Measurements from ENCODE around the gene SLF2.

Gene SLF2

DNA sequence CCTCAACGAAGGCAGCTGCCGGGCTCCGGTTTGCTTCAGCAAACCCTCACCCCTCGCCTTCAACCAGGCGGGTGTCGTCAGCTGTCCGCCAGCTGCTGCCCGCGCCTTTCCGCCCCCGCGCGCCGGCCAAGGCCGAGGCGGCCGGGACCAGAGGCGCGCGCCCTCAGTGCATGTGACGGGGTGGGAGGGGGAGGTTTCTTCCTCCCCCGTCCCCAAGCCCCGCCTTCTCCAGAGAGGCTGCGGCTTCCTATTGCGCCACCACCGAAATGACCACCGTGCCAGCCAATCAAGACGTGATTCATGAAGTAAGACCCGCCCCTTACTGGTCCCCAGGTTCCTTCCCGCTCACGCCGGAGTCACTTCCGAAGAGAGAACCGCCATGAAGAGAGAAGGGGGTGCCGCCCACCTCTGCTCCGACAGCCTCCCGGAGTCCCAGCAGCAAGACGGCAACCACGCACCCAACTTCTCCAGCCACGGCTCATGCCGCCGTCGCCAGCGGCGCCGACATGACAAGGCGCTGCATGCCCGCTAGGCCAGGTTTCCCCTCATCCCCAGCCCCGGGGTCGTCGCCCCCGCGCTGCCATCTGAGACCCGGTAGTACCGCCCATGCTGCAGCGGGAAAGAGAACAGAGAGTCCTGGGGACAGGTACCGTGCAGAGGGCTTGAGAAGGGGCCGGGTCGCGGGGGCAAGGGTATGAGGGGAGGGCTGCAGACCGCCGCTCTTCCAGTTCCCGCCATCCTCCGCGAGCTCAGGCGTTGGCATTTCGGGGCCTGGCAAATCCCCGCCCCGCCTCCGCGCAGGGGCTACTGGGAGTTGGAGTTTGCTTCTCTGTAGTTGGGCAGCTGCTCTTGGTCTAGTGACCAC is at the start of gene SLF2:
SLF2 (plus strand) TSS at position 359 of the 865 bp plus-strand sequence; CDS start at position 507, 148 bp downstream.
- peak; percentile 95 for DNase-seq (ENCODE audit: low spot score)

GRCh38 chr10:100863433-100863832 is 49.3 kb upstream of the SLF2 start:
- no peak for DNase-seq (ENCODE audit: low spot score)

DNA sequence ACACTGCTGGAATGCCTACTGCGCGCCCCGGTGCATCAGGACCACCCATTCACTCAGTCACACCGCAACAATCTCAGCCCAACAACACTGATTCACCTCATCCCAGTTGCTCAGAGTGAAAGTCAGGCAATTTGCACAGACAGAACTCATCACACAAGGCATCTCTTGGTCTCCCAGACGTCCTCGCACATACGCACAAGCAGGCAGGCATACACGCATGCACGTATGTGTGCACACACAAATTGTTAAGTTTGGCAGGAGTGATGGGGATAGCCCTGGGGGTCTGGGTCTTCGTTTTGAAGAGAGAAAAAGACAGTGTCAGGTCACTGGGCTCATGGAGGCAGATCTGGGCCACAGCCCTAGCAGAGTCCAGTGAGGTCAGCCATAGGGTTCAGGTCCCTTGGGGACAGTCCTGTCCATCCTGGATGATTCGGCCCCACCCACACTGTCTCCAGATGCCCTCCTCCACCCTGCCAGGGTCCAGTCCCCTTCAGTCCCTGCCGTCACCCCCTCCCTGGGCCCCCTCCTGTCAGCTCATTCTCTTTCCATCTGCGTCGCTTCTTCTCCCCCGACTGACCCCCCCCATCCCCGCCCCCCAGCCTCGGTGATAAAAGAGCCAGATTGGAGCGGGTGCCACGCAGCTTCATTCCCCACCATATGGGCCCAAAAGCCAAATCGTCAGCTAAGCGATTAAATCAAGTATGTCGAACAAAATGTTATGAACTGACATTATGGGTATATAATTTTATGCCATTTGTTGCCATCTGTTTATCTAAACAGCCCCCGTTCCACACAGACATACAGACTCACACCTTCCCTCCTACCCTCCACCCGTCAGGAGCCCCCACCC is 48.5 kb upstream of the SLF2 start:
- no peak for DNase-seq (ENCODE audit: low spot score)

GRCh38 chr10:100864978-100865377 is 47.8 kb upstream of the SLF2 start:
- no peak for DNase-seq (ENCODE audit: low spot score)

DNA sequence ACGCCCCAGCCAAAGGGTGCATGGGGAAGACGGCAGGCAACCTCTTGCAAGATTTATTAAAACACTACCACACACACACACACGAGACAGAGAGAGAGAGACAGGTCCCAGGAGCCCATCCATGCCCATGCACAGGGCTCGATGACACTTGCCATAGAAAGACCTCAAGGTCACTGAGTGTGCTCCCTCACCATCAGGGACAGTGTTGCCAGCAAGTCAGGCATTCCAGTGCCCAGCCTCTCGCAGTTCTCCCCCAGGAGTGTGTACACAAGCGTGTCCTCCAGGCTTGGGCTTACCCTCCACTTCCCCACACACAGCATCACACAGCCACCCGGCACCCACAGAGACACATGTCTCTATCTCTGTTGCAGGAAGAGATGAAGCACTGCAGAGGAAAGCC is 46.8 kb upstream of the SLF2 start:
- no peak for DNase-seq (ENCODE audit: low spot score)

DNA sequence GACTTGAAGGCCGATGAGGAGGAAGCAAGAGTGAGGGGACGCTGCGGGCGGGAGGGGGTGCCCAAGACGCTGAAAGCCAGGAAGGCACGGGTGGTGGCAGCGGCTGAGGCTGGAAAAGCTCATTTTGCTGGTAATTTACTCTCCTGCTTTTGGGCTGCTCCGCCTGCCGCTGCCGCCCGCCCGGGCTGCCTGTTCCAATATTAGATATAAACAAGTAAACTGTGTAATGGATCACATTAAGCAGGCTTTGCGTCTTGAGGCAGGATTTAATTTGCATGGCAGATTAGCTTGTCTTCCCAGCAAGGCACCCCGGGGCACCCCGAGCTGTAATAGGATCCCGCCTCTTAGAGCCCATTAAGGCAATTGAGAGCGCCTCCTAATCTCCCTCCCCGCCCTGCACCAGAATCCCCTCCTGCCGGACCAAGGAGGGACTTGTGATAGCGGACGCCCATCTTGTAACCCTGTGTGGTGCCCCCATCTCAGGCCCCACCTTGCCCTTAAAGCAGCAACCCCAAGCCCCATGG is 46.1 kb upstream of the SLF2 start:
- no peak for DNase-seq (ENCODE audit: low spot score)

DNA sequence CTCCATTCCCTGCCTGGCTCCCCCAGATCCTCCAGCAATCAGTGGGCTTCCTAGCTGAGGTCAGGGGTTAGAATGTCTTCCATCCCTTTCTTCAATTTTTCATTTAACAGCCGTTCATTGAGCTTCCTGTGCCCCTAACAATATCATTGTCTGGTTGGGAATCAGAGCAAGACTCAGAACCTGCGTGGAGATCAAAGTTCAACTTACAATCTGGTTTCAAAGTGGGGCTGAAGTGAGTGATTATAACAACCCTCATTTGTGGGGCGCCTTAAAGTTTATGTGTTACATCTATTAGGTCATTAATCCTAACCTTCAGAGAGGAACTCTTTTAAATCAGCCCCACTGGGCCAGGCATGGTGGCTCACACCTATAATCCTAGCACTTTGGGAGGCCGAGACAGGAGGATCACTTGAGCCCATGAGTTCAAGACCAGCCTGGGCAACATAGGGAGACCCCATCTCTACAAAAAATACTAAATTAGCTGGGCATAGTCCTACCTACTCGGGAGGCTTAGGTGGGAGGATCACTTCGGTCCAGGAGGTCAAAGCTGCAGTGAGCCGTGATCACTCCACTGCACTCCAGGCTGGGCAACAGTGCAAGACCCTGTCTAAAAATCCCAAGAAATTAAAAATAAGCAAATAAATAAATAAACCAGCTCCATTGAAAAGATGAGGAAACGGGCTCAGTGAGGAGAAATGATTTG is 45.4 kb upstream of the SLF2 start:
- DNase-seq (ENCODE audit: low spot score), result no peak

DNA sequence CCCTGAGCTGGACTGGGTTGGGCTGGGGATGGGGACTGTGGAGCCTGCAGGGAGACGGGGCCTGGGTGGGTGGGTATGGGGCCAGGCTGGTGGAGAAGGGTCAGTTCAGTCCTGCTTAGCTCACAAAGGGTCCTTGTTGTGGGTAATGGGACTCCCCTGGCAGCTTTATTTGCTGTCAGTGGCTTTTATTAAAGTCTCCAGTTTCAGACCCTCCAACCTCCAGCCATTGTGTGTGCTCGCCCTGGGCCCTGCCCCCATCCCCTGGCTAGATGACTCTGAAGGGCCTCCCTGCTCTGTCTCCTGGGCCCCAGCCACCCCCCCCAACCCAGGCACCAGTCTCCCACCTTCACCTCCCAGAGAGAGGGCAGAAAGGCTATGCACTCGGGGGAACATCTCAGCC is 44.4 kb upstream of the SLF2 start:
- DNase-seq (ENCODE audit: low spot score), result no peak

DNA sequence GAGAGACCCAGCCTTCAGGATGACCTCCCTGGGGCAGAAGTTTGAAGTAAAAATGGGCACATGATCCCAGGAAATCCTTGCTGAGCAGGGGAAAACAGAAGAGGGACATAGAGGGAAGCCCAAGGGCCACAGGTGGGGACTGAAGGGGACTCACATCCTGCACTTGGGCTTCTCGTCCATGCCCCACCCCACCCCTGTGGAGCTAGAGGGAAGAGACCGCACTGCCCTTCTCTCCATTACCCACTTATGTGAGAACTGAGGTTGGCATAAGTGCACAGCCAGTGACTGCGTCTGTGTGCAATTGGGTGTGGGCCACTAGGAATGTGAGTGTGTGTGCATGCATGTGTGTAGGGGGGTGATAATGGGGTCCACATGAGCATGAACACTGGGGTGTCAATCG is 43.4 kb upstream of the SLF2 start:
- no peak for DNase-seq (ENCODE audit: low spot score)

DNA sequence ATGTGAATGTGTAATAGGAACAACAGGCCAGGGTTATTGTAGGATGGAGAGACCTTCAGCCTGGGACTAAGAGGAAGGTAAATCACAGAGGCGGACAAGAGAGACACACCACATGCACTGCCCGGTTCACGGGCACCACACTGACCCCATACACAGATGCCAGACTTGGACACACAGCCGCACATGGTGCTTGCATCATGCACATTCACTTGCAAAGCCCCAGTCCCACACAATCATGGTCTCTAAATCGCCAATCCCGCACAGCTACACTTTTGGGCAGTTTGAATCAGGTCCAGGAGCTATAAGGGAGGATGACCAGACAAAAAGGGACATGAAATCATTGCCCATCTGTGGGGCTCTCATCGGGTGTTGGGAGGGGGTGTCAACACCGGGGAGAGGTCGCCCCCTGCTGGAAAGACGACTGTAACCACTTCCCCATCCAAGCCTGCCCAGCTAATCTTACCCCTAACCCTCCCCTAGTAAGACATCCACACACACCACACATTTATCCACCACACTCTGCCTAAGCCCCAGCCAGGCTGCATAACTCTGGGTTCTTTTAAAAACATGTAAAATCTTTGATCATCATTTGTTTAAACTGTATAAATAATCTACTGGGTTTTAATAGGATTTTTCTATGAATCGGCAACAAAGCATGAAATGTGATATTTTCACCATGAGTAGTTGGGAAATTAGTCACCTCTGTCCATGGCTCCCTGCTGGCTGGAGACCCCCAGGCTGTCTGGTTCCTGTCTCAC is 40.5 kb upstream of the SLF2 start:
- peak; percentile 31 for DNase-seq (ENCODE audit: low spot score)

GRCh38 chr10:100873146-100873826 is 39.5 kb upstream of the SLF2 start:
- no peak for DNase-seq (ENCODE audit: low spot score)

- no peak for DNase-seq (ENCODE audit: low spot score)
These were observed 38.9 kb upstream of the SLF2 start for GRCh38 chr10:100873827-100874326.

DNA sequence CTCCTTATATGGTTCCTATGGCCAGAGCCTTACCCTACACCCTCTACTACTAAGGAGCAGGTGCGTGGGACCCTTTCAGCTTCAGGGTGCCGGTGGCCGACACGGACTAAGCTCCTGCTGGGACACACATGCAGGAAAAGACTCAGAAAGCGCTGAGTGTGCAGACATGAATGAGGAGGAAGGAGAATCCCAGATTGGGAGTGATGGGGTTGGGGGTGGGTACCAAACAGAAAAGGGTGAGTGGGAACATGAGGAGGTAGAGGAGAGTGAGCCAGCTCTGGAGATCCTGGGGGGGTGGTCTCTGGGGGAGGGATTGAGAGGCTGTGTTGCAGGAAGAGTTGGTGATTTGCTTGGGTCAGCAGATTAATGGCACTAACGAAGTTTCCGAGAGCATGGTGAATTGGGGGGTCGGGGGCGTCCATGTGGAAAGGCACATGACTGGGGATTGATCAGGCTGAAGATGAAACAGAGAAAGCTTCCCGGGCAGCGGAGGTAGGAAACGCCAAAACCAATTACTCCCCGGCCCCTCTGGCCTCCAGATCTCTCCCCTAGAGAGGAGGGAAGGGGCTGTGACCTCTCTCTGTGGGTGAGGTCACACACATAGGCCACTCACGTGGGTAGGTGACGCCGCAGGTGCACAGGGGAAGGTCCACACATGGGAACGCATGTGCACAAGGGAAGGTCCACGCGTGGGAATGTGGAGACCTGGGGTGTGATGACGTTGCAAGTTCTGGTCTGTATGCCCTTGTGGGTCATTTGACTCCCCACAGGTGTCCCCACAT is 37.9 kb upstream of the SLF2 start:
- DNase-seq (ENCODE audit: low spot score), result no peak

- DNase-seq (ENCODE audit: low spot score), result no peak
These were observed 37.1 kb upstream of the SLF2 start for GRCh38 chr10:100875484-100876166.

DNA sequence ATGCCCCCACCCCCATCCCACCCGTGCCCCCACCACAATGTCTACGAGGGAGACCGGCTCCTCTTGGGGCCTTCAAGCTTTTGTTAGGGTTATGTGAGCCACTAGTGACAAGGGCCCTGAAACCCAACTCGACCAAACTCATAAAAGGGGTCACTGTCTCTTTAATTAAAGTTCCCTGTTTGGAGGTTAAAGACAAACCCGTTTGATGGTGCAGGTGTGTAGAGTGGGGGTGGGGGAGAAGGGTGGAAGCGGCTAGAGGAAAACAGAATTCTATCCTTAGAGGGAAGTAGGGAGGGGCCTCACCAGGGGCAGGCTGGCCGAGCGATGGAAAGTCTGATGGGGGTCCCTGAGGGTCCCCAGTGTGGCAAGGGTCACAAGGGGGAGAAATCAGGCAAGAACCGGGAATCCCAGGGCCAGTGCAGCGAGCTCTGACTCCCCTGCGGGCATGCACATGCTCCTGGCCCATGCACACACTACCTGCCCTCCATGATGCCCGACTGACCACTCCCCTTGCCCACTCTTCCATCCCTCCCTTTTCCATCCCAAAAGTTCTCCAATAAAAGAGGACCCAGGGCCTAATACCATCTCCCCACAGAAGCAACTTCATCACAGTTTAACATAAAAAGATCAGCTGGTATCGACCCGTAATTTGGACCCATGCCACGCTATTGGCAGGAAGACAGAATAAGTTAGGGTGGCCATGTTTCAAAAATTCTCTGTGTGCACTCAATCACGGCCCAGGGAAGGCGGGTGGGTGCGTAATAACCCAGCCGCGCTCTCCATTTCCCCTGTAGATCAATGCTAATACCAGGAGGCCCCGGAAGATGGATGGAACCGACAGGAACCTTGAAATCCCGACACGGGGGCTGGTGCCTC is 35.9 kb upstream of the SLF2 start:
- no peak for DNase-seq (ENCODE audit: low spot score)

DNA sequence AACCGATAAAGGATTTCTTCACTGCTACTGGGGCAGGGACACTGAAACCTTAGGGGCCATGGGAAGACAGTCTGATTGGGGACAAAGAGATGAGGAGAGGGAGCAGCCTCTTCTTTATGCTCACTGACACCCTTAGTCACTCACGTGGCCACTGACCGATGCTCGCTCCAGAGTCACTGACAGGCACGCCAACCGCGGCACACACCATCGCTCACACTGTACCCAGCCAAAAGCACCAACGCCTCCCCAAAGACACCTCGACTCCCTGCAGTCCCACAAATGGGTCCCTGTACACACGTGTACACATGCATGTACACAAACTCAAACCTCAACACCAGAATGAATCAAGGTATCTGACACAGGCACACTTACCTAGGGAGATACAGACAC is 35.3 kb upstream of the SLF2 start:
- DNase-seq (ENCODE audit: low spot score), result no peak

DNA sequence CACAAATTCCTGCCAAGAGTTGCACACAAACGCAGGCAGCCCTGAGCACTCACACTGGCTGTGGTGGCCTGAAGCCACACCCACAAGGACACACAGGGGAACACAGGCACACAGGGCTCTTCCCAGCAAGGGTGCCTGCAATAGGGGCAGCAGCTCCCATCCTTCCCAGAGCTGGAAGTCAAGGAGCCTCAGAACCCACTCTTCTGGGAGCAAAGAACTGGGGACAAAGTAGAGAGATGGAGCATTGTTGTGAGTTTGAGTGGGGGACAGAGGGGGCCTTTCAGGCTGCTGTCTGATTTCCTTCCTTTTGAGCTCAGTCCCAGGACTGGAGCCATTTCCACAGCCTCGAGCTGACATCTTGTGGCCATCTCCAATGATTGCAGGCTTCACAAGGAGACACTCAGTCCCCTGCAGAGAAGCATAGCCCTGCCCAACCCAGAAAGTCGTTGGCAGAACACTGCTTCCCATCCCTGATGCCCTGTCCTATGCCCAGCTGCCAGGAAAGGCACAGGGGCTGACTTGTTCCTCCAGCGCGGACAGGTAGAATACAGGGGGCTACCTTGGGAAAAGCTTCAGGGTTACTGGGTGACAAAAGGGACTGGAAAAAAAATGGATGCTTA is 34.4 kb upstream of the SLF2 start:
- DNase-seq (ENCODE audit: low spot score), result peak; percentile 69

Data from SW480 (cell line).